ENCODE results near the gene PCSK6. TPM values are rescaled to one million over a fixed set of nuclear protein-coding genes. Genes with fewer than 3 reads are reported as not detected.

Gene PCSK6
- total RNA-seq, 3 donors from 2014 or later: 7.2 to 19.7 (median 18.0) TPM

- DNase-seq (ENCODE audit: low spot score in 2 of 2): peak in 1 of 2 donors; percentile 31
- no peaks in the 10 kb centered on the region for H3K27me3 ChIP-seq
- H3K4me3 ChIP-seq: no peak overlapping the region
- no peak overlapping the region for H3K27ac ChIP-seq
- intact Hi-C loops (cut with DNase I; ENCODE audit: low total_unique reads): no loop called here
- no peaks in the 10 kb centered on the region for H3K4me1 ChIP-seq
- TF ChIP-seq CTCF (IDR thresholded peaks at IDR 0.05) (no peak), POLR2A (IDR thresholded peaks at IDR 0.05) (no peak), POLR2AphosphoS5 (IDR thresholded peaks at IDR 0.05) (no peak)
- no peaks in the 10 kb centered on the region for H3K36me3 ChIP-seq
- no peaks in the 10 kb centered on the region for H3K9me3 ChIP-seq
These were observed 36.9 kb downstream of the PCSK6 start for GRCh38 chr15:101452572-101452971.

GRCh38 chr15:101451846-101452245 is 37.7 kb downstream of the PCSK6 start:
- H3K27ac ChIP-seq: no peak overlapping the region
- H3K9me3 ChIP-seq: no peaks in the 10 kb centered on the region

GRCh38 chr15:101451266-101451799 is 38.2 kb downstream of the PCSK6 start:
- Histone ChIP-seq H3K36me3 (no peaks in the 10 kb centered on the region), H3K9me3 (no peaks in the 10 kb centered on the region), H3K4me1 (no peaks in the 10 kb centered on the region), H3K4me3 (no peak overlapping the region), H3K27me3 (no peaks in the 10 kb centered on the region), H3K27ac (peak overlapping the region in 1 of 2 donors; percentile 38)
- intact Hi-C loops (cut with DNase I; ENCODE audit: low total_unique reads): no loop called here
- peak in 1 of 2 donors; percentile 49 for DNase-seq (ENCODE audit: low spot score in 2 of 2)
- TF ChIP-seq POLR2A (IDR thresholded peaks at IDR 0.05): no peak
- peak in 1 of 3 donors; percentile 19 for TF ChIP-seq POLR2AphosphoS5 (IDR thresholded peaks at IDR 0.05)
- TF ChIP-seq CTCF (IDR thresholded peaks at IDR 0.05): no peak

More at GRCh38 chr15:101451846-101452245, 37.7 kb downstream of the PCSK6 start:
- H3K27me3 ChIP-seq: no peaks in the 10 kb centered on the region
- intact Hi-C loops (cut with DNase I; ENCODE audit: low total_unique reads): no loop called here
- no peaks in the 10 kb centered on the region for H3K36me3 ChIP-seq
- H3K4me1 ChIP-seq: no peaks in the 10 kb centered on the region
- DNase-seq (ENCODE audit: low spot score in 2 of 2): no peak
- no peak overlapping the region for H3K4me3 ChIP-seq
- no peak for TF ChIP-seq POLR2A (IDR thresholded peaks at IDR 0.05)

- intact Hi-C loops (cut with DNase I; ENCODE audit: low total_unique reads): no loop called here
- Histone ChIP-seq H3K4me3 (no peak overlapping the region), H3K9me3 (no peaks in the 10 kb centered on the region), H3K36me3 (no peaks in the 10 kb centered on the region), H3K27ac (peak overlapping the region in 1 of 2 donors; percentile 38), H3K27me3 (no peaks in the 10 kb centered on the region), H3K4me1 (no peaks in the 10 kb centered on the region)
- DNase-seq (ENCODE audit: low spot score in 2 of 2): peak in 1 of 2 donors; percentile 45
- no peak for TF ChIP-seq POLR2AphosphoS5 (IDR thresholded peaks at IDR 0.05)
- TF ChIP-seq POLR2A (IDR thresholded peaks at IDR 0.05): no peak
- TF ChIP-seq CTCF (IDR thresholded peaks at IDR 0.05): no peak
These were observed 38.9 kb downstream of the PCSK6 start for GRCh38 chr15:101450403-101451265.

- intact Hi-C loops (cut with DNase I; ENCODE audit: low total_unique reads): no loop called here
- no peaks in the 10 kb centered on the region for H3K4me1 ChIP-seq
- no peaks in the 10 kb centered on the region for H3K36me3 ChIP-seq
- no peaks in the 10 kb centered on the region for H3K27me3 ChIP-seq
- H3K27ac ChIP-seq: no peak overlapping the region
- TF ChIP-seq POLR2A (IDR thresholded peaks at IDR 0.05) (no peak), POLR2AphosphoS5 (IDR thresholded peaks at IDR 0.05) (no peak), CTCF (IDR thresholded peaks at IDR 0.05) (no peak)
- peak in 1 of 2 donors; percentile 37 for DNase-seq (ENCODE audit: low spot score in 2 of 2)
- H3K4me3 ChIP-seq: no peak overlapping the region
- no peaks in the 10 kb centered on the region for H3K9me3 ChIP-seq
These were observed 39.8 kb downstream of the PCSK6 start for GRCh38 chr15:101449471-101450402.
